ENCODE results near the gene PSMB11. TPM values are rescaled to one million over a fixed set of nuclear protein-coding genes. Genes with fewer than 3 reads are reported as not detected.
A peak's percentile ranks its signal among the peaks of the same experiment; 100 is the strongest.

Gene PSMB11
- total and polyA plus RNA-seq, 8 donors: not detected

DNA sequence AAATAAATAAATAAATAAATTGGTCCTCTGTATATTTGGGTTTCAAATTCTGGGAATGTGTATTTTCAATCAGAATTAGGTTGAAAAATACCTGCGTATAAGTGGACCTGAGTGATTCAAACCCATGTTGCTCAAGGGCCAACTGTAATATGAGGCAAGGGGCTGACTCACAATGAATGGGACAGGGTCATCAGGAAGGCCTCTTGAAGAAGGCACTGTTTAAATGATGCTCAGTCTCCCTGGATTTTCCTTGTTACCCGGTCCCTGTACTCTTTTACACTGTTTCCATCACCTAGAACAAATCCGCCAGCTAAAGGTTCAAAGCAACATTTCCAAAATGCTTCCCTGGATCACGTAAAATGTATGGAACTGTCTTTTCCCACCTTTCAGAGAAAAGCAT, 11.1 kb upstream of the PSMB11 start:
- intact Hi-C loops (cut with DNase I): no loop called here
- H3K4me1 ChIP-seq: peaks cover 8 to 36% of the 10 kb centered on the region in 2 donors
- H3K9me3 ChIP-seq: no peaks in the 10 kb centered on the region
- H3K27me3 ChIP-seq: no peaks in the 10 kb centered on the region
- H3K4me3 ChIP-seq: no peak overlapping the region
- H3K36me3 ChIP-seq: peaks cover 0 to 75% of the 10 kb centered on the region in 2 donors
- DNase-seq: no peak
- TF ChIP-seq, protein P1, sequence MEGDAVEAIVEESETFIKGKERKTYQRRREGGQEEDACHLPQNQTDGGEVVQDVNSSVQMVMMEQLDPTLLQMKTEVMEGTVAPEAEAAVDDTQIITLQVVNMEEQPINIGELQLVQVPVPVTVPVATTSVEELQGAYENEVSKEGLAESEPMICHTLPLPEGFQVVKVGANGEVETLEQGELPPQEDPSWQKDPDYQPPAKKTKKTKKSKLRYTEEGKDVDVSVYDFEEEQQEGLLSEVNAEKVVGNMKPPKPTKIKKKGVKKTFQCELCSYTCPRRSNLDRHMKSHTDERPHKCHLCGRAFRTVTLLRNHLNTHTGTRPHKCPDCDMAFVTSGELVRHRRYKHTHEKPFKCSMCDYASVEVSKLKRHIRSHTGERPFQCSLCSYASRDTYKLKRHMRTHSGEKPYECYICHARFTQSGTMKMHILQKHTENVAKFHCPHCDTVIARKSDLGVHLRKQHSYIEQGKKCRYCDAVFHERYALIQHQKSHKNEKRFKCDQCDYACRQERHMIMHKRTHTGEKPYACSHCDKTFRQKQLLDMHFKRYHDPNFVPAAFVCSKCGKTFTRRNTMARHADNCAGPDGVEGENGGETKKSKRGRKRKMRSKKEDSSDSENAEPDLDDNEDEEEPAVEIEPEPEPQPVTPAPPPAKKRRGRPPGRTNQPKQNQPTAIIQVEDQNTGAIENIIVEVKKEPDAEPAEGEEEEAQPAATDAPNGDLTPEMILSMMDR (IDR thresholded peaks at IDR 0.05): no peak
- no peak for ATAC-seq
- H3K27ac ChIP-seq: no peak overlapping the region

- ATAC-seq (no peak), DNase-seq (no peak)
- Histone ChIP-seq H3K27me3 (no peaks in the 10 kb centered on the region), H3K4me1 (peaks cover 8 to 32% of the 10 kb centered on the region in 2 donors), H3K9me3 (no peaks in the 10 kb centered on the region), H3K36me3 (peaks cover 0 to 51% of the 10 kb centered on the region in 2 donors), H3K4me3 (peak overlapping the region in 1 of 2 donors; percentile 89), H3K27ac (no peak overlapping the region)
- TF ChIP-seq, protein P1 (IDR thresholded peaks at IDR 0.05): no peak
- intact Hi-C loops (cut with DNase I): no loop called here
Observed at GRCh38 chr14:23033251-23033727, 8.7 kb upstream of the PSMB11 start.

DNA sequence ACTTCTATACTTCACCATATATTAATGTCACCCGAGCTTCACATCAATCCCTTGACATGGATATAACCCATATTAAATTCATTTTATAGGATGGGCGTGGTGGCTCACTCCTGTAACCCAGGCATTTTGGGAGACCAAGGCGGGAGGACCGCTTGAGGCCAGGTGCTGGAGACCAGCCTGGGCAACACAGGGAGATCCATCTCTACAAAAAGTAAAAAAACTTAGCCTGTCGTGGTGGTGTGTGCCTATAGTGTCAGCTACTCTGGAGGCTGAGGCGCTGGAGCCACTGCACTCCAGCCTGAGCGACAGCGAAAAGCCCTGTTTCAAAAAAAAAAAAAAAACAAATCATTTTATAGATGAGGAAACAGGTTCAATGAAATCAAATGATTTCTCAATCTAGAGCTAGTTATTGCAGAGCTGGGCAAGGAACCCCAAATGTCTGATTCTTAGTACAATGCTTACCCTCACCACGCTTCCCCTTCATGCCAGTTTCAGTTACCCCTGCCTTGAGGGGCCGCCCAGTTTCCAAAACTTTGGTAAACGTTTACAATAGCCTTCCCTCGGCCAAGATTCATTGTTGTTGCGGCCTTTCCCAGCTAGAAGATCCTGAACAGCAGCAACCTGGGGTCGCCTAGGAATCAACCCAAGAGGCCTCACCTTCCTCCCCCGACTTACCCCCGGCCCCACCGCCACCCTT, 8.1 kb upstream of the PSMB11 start:
- H3K4me3 ChIP-seq: peak overlapping the region; percentile 89 to 94
- peak overlapping the region; percentile 93 to 96 for H3K27ac ChIP-seq
- H3K4me1 ChIP-seq: peaks cover 8 to 25% of the 10 kb centered on the region in 2 donors
- no peak for DNase-seq
- H3K36me3 ChIP-seq: peaks cover 0 to 45% of the 10 kb centered on the region in 2 donors
- H3K27me3 ChIP-seq: no peaks in the 10 kb centered on the region
- TF ChIP-seq, protein P1 (IDR thresholded peaks at IDR 0.05): no peak
- intact Hi-C loops (cut with DNase I): no loop called here
- no peak for ATAC-seq
- no peaks in the 10 kb centered on the region for H3K9me3 ChIP-seq

DNA sequence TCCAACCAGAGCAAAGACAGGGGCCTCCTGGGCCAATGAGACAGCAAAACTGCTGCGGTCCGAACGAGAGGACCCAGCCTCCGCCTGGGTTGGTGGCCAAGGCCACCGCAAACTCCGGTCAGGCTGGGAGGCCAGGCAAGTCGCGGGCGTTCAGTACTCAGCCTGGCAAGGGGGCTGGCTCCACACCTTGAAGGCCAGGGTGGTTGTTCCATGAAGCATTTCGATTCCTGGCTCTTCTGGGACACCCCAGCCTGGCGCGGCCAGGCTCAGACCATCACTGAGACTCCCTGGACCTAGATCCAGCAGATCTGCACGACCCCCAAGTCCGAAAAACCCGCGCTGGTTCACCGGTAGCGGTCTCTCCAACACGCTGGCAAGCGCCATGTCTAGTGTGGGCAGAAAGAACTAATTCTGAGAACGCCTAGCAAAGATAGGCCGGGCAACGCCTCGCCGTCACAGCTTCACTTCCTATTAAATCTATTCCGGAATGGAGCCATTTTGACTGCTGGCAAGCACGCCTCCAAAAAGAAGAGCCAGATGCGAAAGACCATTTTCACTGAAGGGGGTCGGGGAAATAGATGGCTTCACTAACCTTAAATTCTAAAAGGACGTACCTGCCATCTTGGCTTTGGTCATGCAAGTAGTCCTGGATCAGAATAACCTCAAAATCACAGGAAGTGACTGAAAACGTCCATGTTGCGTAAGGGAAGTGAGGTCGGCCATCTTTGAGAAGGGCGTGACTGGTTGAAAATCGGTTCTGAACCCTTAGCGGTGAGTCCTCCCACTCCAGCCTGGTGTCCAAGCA, 7.3 kb upstream of the PSMB11 start, which contains the start of gene PSMB5:
TSS of gene PSMB5 (minus strand) at position 403 of the 805 bp plus-strand sequence. CDS start at position 384, 19 bp downstream.
- peaks cover 8 to 23% of the 10 kb centered on the region in 2 donors for H3K4me1 ChIP-seq
- H3K27me3 ChIP-seq: no peaks in the 10 kb centered on the region
- peaks cover 0 to 37% of the 10 kb centered on the region in 2 donors for H3K36me3 ChIP-seq
- TF ChIP-seq, protein P1 (IDR thresholded peaks at IDR 0.05): peak in 1 of 2 donors; percentile 44
- peak within 1 kb of the TSS; percentile 93 to 96 for H3K27ac ChIP-seq
- DNase-seq: peak; percentile 90 to 96 (median 92)
- intact Hi-C loops (cut with DNase I): no loop called here
- peak within 1 kb of the TSS; percentile 89 to 94 for H3K4me3 ChIP-seq
- ATAC-seq: peak; percentile 99
- H3K9me3 ChIP-seq: no peaks in the 10 kb centered on the region

Measured in left lung (tissue), 10 donors.